ENCODE results near the gene PRDM15. TPM values are rescaled to one million over a fixed set of nuclear protein-coding genes. Genes with fewer than 3 reads are reported as not detected.

The PRDM15 gene
- total and polyA plus RNA-seq, 4 donors: 1.2 to 5.7 (median 2.1) TPM

DNA sequence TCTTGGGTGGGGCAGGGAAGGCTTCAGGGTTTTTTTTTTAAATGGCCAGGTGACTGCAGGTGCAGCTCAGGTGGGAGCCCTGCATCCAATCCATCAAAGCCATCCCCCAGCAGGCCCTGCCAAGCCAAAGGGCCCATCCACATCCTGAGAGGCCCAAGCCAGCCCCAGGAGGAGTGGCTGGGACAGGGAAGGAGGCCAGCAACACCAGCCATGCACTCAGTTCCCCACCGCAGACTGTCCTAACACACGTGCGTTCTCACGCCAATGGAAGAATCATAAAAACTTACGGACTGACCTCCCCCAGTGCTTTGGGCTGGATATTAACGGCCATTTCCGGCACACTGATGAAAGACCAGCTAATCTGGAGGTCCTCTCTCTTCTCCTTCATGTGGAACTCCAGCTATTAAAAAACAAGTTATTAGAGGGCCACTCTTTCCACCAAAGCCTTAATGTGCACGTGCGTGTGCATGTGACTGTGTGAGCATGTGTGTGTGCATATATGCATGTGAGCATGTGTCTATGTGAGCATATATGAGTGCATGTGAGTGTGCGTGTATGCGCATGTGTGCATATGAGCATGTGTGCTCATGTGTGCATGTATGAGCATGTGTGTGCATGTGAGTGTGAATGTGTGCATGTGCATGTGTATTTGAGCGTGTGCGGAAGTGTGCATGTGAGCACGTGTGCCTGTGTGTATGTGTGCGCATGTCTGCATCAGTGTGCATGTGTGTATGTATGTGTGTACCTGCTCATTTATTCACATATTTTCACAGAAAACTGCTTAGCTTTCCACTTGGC is 39.6 kb upstream of the PRDM15 start:
- DNase-seq (ENCODE audit: low spot score): no peak
- Histone ChIP-seq H3K36me3 (ENCODE audit: control insufficient read depth in 4 of 4, insufficient read depth in 3 of 4, low read depth in 1 of 4, low read length in 3 of 4) (peaks cover 1 to 14% (median 8%) of the 10 kb centered on the region in 4 donors), H3K27ac (ENCODE audit: low read depth in 1 of 2, low read length in 2 of 2) (no peak overlapping the region), H3K4me3 (ENCODE audit: low read depth in 1 of 3, low read length in 3 of 3) (no peak overlapping the region), H3K9me3 (ENCODE audit: control insufficient read depth in 4 of 4, low read length in 3 of 4) (no peaks in the 10 kb centered on the region), H3K9ac (ENCODE audit: low read depth in 1 of 2, low read length in 2 of 2) (no peak overlapping the region), H3K27me3 (ENCODE audit: control insufficient read depth in 4 of 4, insufficient read depth in 4 of 4, low read length in 3 of 4) (no peaks in the 10 kb centered on the region), H3K4me1 (ENCODE audit: control insufficient read depth in 4 of 4, insufficient read depth in 4 of 4, low read length in 3 of 4) (peaks cover 0 to 3% (median 2%) of the 10 kb centered on the region in 4 donors)
- no peak for TF ChIP-seq JUND (IDR thresholded peaks at IDR 0.05)
- no peak for TF ChIP-seq NR2F2 (IDR thresholded peaks at IDR 0.05)
- TF ChIP-seq TAF1 (conservative IDR thresholded peaks at IDR 0.05): no peak
- TF ChIP-seq, protein P1, sequence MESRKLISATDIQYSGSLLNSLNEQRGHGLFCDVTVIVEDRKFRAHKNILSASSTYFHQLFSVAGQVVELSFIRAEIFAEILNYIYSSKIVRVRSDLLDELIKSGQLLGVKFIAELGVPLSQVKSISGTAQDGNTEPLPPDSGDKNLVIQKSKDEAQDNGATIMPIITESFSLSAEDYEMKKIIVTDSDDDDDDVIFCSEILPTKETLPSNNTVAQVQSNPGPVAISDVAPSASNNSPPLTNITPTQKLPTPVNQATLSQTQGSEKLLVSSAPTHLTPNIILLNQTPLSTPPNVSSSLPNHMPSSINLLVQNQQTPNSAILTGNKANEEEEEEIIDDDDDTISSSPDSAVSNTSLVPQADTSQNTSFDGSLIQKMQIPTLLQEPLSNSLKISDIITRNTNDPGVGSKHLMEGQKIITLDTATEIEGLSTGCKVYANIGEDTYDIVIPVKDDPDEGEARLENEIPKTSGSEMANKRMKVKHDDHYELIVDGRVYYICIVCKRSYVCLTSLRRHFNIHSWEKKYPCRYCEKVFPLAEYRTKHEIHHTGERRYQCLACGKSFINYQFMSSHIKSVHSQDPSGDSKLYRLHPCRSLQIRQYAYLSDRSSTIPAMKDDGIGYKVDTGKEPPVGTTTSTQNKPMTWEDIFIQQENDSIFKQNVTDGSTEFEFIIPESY (IDR thresholded peaks at IDR 0.05): no peak
- no peak for TF ChIP-seq FOXA1 (IDR thresholded peaks at IDR 0.05)
- TF ChIP-seq, protein P2, sequence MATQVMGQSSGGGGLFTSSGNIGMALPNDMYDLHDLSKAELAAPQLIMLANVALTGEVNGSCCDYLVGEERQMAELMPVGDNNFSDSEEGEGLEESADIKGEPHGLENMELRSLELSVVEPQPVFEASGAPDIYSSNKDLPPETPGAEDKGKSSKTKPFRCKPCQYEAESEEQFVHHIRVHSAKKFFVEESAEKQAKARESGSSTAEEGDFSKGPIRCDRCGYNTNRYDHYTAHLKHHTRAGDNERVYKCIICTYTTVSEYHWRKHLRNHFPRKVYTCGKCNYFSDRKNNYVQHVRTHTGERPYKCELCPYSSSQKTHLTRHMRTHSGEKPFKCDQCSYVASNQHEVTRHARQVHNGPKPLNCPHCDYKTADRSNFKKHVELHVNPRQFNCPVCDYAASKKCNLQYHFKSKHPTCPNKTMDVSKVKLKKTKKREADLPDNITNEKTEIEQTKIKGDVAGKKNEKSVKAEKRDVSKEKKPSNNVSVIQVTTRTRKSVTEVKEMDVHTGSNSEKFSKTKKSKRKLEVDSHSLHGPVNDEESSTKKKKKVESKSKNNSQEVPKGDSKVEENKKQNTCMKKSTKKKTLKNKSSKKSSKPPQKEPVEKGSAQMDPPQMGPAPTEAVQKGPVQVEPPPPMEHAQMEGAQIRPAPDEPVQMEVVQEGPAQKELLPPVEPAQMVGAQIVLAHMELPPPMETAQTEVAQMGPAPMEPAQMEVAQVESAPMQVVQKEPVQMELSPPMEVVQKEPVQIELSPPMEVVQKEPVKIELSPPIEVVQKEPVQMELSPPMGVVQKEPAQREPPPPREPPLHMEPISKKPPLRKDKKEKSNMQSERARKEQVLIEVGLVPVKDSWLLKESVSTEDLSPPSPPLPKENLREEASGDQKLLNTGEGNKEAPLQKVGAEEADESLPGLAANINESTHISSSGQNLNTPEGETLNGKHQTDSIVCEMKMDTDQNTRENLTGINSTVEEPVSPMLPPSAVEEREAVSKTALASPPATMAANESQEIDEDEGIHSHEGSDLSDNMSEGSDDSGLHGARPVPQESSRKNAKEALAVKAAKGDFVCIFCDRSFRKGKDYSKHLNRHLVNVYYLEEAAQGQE (IDR thresholded peaks at IDR 0.05): no peak
- no peak for TF ChIP-seq GABPA (IDR thresholded peaks at IDR 0.05 in 1 of 2, conservative IDR thresholded peaks at IDR 0.05 in 1 of 2)
- TF ChIP-seq RAD21 (IDR thresholded peaks at IDR 0.05): no peak
- WGBS: 96% methylated on average over 15 of the region's 15 CpGs

DNA sequence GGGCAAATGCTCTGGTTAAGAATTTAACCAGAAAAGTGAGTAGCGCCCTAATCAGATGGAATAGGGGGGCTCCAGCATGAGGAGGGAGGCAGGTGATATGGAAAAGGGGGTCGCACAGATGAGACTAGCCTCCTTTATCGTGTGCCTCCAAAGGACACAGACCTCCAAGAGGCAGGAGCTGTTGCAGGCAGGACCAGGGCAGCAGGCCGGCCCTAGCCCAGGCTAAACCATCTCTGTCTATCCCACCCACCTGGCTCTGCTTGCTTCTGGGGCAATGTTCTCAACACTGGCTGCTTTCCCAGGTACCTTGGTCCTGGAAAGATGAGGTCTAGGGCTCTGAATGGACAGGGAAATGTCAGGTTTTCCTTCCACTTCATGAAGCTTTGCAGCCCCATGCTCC is 38.4 kb upstream of the PRDM15 start:
- Histone ChIP-seq H3K9ac (ENCODE audit: low read depth in 1 of 2, low read length in 2 of 2) (no peak overlapping the region), H3K27me3 (ENCODE audit: control insufficient read depth in 4 of 4, insufficient read depth in 4 of 4, low read length in 3 of 4) (no peaks in the 10 kb centered on the region), H3K4me3 (ENCODE audit: low read depth in 1 of 3, low read length in 3 of 3) (no peak overlapping the region), H3K9me3 (ENCODE audit: control insufficient read depth in 4 of 4, low read length in 3 of 4) (no peaks in the 10 kb centered on the region), H3K36me3 (ENCODE audit: control insufficient read depth in 4 of 4, insufficient read depth in 3 of 4, low read depth in 1 of 4, low read length in 3 of 4) (peaks cover 1 to 21% (median 8%) of the 10 kb centered on the region in 4 donors), H3K4me1 (ENCODE audit: control insufficient read depth in 4 of 4, insufficient read depth in 4 of 4, low read length in 3 of 4) (no peaks in the 10 kb centered on the region), H3K27ac (ENCODE audit: low read depth in 1 of 2, low read length in 2 of 2) (no peak overlapping the region)
- 98% methylated on average over 4 of the region's 4 CpGs for WGBS
- TF ChIP-seq JUND (IDR thresholded peaks at IDR 0.05): no peak
- DNase-seq (ENCODE audit: low spot score): no peak

DNA sequence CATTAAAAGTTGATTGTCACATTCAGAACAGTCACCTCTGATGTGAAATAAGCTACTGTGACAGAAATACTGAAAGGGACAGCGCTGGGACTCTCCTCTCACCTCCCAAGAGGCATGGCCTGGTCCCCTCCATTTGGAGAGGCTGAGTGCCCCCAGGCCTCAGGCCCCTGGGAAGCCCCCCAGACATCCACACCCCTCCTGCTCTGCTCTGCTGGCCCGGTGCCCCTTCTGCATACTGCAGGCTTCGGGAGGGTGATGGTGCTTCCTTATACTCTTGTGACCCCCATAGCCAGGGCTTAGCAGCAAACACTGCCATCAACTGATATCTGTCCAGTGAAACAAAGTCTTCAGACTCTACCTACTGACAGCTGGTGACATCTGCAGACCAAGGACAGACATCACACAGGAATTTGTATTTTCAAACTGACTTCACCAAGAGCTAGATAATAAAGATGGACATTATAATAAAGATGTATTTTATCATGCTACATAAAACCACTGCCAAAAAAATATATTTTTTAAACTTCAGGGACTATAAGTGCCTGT is 37.8 kb upstream of the PRDM15 start:
- H3K4me1 ChIP-seq (ENCODE audit: control insufficient read depth in 4 of 4, insufficient read depth in 4 of 4, low read length in 3 of 4): no peaks in the 10 kb centered on the region
- H3K9me3 ChIP-seq (ENCODE audit: control insufficient read depth in 4 of 4, low read length in 3 of 4): no peaks in the 10 kb centered on the region
- no peaks in the 10 kb centered on the region for H3K27me3 ChIP-seq (ENCODE audit: control insufficient read depth in 4 of 4, insufficient read depth in 4 of 4, low read length in 3 of 4)
- H3K9ac ChIP-seq (ENCODE audit: low read depth in 1 of 2, low read length in 2 of 2): no peak overlapping the region
- no peak overlapping the region for H3K4me3 ChIP-seq (ENCODE audit: low read depth in 1 of 3, low read length in 3 of 3)
- DNase-seq (ENCODE audit: low spot score): no peak
- H3K27ac ChIP-seq (ENCODE audit: low read depth in 1 of 2, low read length in 2 of 2): no peak overlapping the region
- 94% methylated on average over 3 of the region's 3 CpGs for WGBS
- peaks cover 1 to 24% (median 10%) of the 10 kb centered on the region in 4 donors for H3K36me3 ChIP-seq (ENCODE audit: control insufficient read depth in 4 of 4, insufficient read depth in 3 of 4, low read depth in 1 of 4, low read length in 3 of 4)
- TF ChIP-seq, protein P1 (IDR thresholded peaks at IDR 0.05): no peak
- no peak for TF ChIP-seq HNF4A (conservative IDR thresholded peaks at IDR 0.05)
- no peak for TF ChIP-seq FOXA1 (IDR thresholded peaks at IDR 0.05)
- TF ChIP-seq RAD21 (IDR thresholded peaks at IDR 0.05): no peak
- TF ChIP-seq SP1 (IDR thresholded peaks at IDR 0.05): no peak
- no peak for TF ChIP-seq HNF4G (IDR thresholded peaks at IDR 0.05)
- TF ChIP-seq, protein P3, sequence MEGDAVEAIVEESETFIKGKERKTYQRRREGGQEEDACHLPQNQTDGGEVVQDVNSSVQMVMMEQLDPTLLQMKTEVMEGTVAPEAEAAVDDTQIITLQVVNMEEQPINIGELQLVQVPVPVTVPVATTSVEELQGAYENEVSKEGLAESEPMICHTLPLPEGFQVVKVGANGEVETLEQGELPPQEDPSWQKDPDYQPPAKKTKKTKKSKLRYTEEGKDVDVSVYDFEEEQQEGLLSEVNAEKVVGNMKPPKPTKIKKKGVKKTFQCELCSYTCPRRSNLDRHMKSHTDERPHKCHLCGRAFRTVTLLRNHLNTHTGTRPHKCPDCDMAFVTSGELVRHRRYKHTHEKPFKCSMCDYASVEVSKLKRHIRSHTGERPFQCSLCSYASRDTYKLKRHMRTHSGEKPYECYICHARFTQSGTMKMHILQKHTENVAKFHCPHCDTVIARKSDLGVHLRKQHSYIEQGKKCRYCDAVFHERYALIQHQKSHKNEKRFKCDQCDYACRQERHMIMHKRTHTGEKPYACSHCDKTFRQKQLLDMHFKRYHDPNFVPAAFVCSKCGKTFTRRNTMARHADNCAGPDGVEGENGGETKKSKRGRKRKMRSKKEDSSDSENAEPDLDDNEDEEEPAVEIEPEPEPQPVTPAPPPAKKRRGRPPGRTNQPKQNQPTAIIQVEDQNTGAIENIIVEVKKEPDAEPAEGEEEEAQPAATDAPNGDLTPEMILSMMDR (IDR thresholded peaks at IDR 0.05; ENCODE audit: low read depth, low read length, missing input control): no peak
- TF ChIP-seq FOXA2 (IDR thresholded peaks at IDR 0.05): no peak

Data from liver (tissue), 9 donors.